HTR-8/SVneo (cell line): ENCODE results near the gene ANKEF1.

ENCODE experiments used
- DNase-seq: peaks from one replicate; pipeline ENCODE4 v3.0.0; 2011; ENCODE audit warnings: low spot score, mixed read lengths; ENCODE audit not compliant: insufficient read length
- FAIRE-seq: peaks from 2 replicates; lab custom pipeline; 2011; peaks lifted over from hg19 to GRCh38; lab: Jason Lieb, UNC

ANKEF1 gene

GRCh38 chr20:10077886-10078285, 43.1 kb downstream of the ANKEF1 start:
- FAIRE-seq (no peak), DNase-seq (no peak)

- DNase-seq (no peak), FAIRE-seq (no peak)
These were observed 43.6 kb downstream of the ANKEF1 start for GRCh38 chr20:10078403-10078802.

GRCh38 chr20:10079964-10080363, 45.2 kb downstream of the ANKEF1 start:
- DNase-seq, result no peak

GRCh38 chr20:10080574-10080973, 45.8 kb downstream of the ANKEF1 start:
- DNase-seq (no peak), FAIRE-seq (no peak)

More at GRCh38 chr20:10079964-10080363, 45.2 kb downstream of the ANKEF1 start:
- FAIRE-seq, result no peak

GRCh38 chr20:10089871-10090587, 55.2 kb downstream of the ANKEF1 start:
- DNase-seq (no peak), FAIRE-seq (no peak)

GRCh38 chr20:10090588-10091166, 55.9 kb downstream of the ANKEF1 start:
- FAIRE-seq (no peak), DNase-seq (peak; percentile 13)

- no peak for DNase-seq
- no peak for FAIRE-seq
These were observed 58.4 kb downstream of the ANKEF1 start for GRCh38 chr20:10093087-10093591.

GRCh38 chr20:10094566-10095173, 59.9 kb downstream of the ANKEF1 start:
- FAIRE-seq (no peak), DNase-seq (no peak)

- no peak for DNase-seq
- FAIRE-seq, result no peak
These were observed 62.0 kb downstream of the ANKEF1 start for GRCh38 chr20:10096790-10097189.

GRCh38 chr20:10105046-10105445, 70.3 kb downstream of the ANKEF1 start:
- DNase-seq (no peak), FAIRE-seq (no peak)
